Measurements from ENCODE around the gene MMP26.

The MMP26 gene

DNA sequence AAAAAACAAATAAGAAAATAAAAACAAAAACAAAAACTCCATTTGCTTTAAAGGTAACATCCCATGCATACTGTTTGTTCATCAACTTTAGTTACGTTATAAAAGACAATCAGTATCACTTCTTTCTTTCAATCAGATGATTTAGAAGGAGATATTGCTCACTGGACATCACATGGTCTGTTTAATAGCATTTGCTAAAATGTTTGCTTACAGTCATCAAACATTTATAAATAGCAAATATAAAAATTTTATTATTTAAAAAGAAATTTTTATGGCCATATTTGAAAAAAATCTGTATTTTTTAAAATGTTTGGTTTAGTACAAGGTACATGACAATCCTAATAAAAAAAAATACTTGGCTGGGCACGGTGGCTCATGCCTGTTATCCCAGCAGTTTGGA is 22.6 kb downstream of the MMP26 start:
- no peak for DNase-seq

- no peak for DNase-seq
Measured at GRCh38 chr11:4740735-4741134, 36.2 kb downstream of the MMP26 start.

DNA sequence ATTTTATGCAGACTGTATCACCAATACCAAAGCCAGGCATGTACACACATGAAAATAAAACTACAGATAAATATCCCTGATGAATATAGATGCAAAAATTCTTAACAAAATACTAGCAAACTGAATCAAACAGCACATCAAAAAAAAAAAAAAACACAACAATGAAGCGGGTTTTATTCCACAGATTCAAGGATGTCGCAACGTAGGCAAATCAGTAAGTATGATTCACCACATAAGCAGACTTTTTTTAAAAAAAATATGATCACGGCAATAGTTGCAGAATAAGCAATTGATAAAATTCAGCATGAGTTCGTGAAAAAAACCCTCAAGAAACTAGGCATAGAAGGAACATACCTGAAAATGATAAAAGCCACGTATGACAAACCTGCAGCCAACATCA is 43.9 kb downstream of the MMP26 start:
- DNase-seq, result no peak

- no peak for DNase-seq
Measured at GRCh38 chr11:4751201-4751600, 46.6 kb downstream of the MMP26 start.

All from NCI-H2227 treated with DMSO at 0.1 percent for 48 hours (cell line).